Measurements from ENCODE around the gene ZCCHC14. TPM values are rescaled to one million over a fixed set of nuclear protein-coding genes. Genes with fewer than 3 reads are reported as not detected.

ZCCHC14 gene
- total and polyA plus RNA-seq, 2 of the 8 experiments (the other 6 are each of a cell fraction or from before 2014, with no cell fraction given): 8.2 to 28.2 TPM

- POLR2A ChIA-PET (ENCODE audit: partially characterized antibody): no interaction called here
- no peak overlapping the region for H3K4me2 ChIP-seq (ENCODE audit: insufficient read depth in 1 of 2, low read depth in 2 of 2, low read length in 2 of 2)
- no peak for FAIRE-seq
Measured at GRCh38 chr16:87432330-87432915, 60.4 kb downstream of the ZCCHC14 start.

More at GRCh38 chr16:87432330-87432915, 60.4 kb downstream of the ZCCHC14 start:
- no peak for TF ChIP-seq HDAC6 (IDR thresholded peaks at IDR 0.05; ENCODE audit: low read depth, low read length)
- TF ChIP-seq SP2 (IDR thresholded peaks at IDR 0.05; ENCODE audit: low read length): no peak
- TF ChIP-seq TAF1 (IDR thresholded peaks at IDR 0.05; ENCODE audit: low read depth, low read length): no peak
- no peak for TF ChIP-seq TBP (IDR thresholded peaks at IDR 0.05; ENCODE audit: low read depth, low read length)
- TF ChIP-seq CREB1 (IDR thresholded peaks at IDR 0.05): no peak
- TF ChIP-seq ATF3 (IDR thresholded peaks at IDR 0.05; ENCODE audit: insufficient read depth, low read depth, low read length): no peak
- TF ChIP-seq E2F6 (IDR thresholded peaks at IDR 0.05): no peak
- no peak for TF ChIP-seq MAX (IDR thresholded peaks at IDR 0.05)
- no peak for TF ChIP-seq CBX5 (IDR thresholded peaks at IDR 0.05; ENCODE audit: low read depth, low read length)
- no peak overlapping the region for H3K56ac ChIP-seq (replicated peaks; ENCODE audit: insufficient read length, low read depth, low read length)
- H3K4me3 ChIP-seq (ENCODE audit: extremely low read depth in 1 of 4, insufficient read depth in 2 of 4, low read depth in 3 of 4, low read length in 4 of 4): no peak overlapping the region
- H4K8ac ChIP-seq (ENCODE audit: extremely low read depth, insufficient read depth, low read length): no peak overlapping the region
- peaks cover 0 to 9% (median under 1%) of the 10 kb centered on the region in 4 experiments; a peak in 5 of 7 replicates for H3K4me1 ChIP-seq (replicated peaks in 1 of 4; ENCODE audit: control insufficient read depth in 3 of 4, insufficient read depth in 4 of 4, low read length in 3 of 4)
- no peak overlapping the region for H2AK5ac ChIP-seq (ENCODE audit: low read depth, low read length)
- DNase-seq (ENCODE audit: low read depth in 1 of 2, low spot score in 2 of 2): no peak
- no peak overlapping the region for H3K9ac ChIP-seq (replicated peaks in 1 of 4; ENCODE audit: extremely low read depth in 1 of 4, low read depth in 3 of 4, low read length in 3 of 4)
- no peak overlapping the region for H3K4ac ChIP-seq (replicated peaks; ENCODE audit: insufficient read length, low read depth, low read length)
- H4K5ac ChIP-seq (ENCODE audit: insufficient read length, low read depth, low read length): no peak overlapping the region
- no peaks in the 10 kb centered on the region for H3K9me3 ChIP-seq (ENCODE audit: insufficient read depth in 2 of 2, low read depth in 1 of 2, low read length in 1 of 2)
- H2BK15ac ChIP-seq (ENCODE audit: low read length): no peak overlapping the region
- H4K20me1 ChIP-seq (replicated peaks in 1 of 2; ENCODE audit: control insufficient read depth in 1 of 2, insufficient read depth in 2 of 2, low read length in 2 of 2): peaks cover 0 to 3% of the 10 kb centered on the region in 2 experiments
- no peak overlapping the region for H3K18ac ChIP-seq (ENCODE audit: extremely low read depth, low read length)
- WGBS, 2 experiments (ENCODE audit: extremely low coverage in 1 of 2, insufficient coverage in 1 of 2, insufficient read length in 1 of 2, insufficient replicate concordance in 2 of 2, low coverage in 1 of 2, low lambda C conversion rate in 2 of 2, missing lambda C conversion rate in 1 of 2): 95% methylated on average over 14 of the region's 15 CpGs; no CpG with 5 or more reads in 1 of the 2 experiments
- no peaks in the 10 kb centered on the region for H3K27me3 ChIP-seq (replicated peaks in 1 of 4; ENCODE audit: control insufficient read depth in 3 of 4, extremely low read depth in 1 of 4, insufficient read depth in 3 of 4, low read length in 3 of 4)
- H2AFZ ChIP-seq (ENCODE audit: low read length): no peak overlapping the region
- no peaks in the 10 kb centered on the region for H3K23me2 ChIP-seq (ENCODE audit: low read depth, low read length)
- peaks cover 0 to 3% (median 0%) of the 10 kb centered on the region in 4 experiments; a peak in 2 of 8 replicates for H3K36me3 ChIP-seq (ENCODE audit: control insufficient read depth in 2 of 4, insufficient read depth in 4 of 4, low read length in 3 of 4)
- no peak overlapping the region for H2BK5ac ChIP-seq (ENCODE audit: low read depth, low read length)
- H3K79me2 ChIP-seq (ENCODE audit: control insufficient read depth in 1 of 2, insufficient read depth in 2 of 2, low read length in 2 of 2): no peaks in the 10 kb centered on the region; a peak in 1 of 4 replicates
- H3K79me1 ChIP-seq (ENCODE audit: low read depth, low read length): peaks cover 3% of the 10 kb centered on the region; the same call in 1 of the 2 replicates
- H3K14ac ChIP-seq (ENCODE audit: insufficient read length): no peak overlapping the region
- no peak overlapping the region for H3K27ac ChIP-seq (ENCODE audit: low read depth, low read length)
- H3K23ac ChIP-seq (ENCODE audit: insufficient read length): no peak overlapping the region
- H4K91ac ChIP-seq (replicated peaks; ENCODE audit: insufficient read length, low read length): no peak overlapping the region
- H2BK12ac ChIP-seq (ENCODE audit: low read depth, low read length): no peak overlapping the region
- H2BK20ac ChIP-seq (ENCODE audit: low read length): no peak overlapping the region
- CTCF ChIA-PET (ENCODE audit: partially characterized antibody): interaction anchor here (1.0 to 2.0 kb wide), 4 partner anchors 12 to 139 kb away, joined by 3 to 5 read pairs (median 4); no protein-coding TSS in a partner anchor
- no peak overlapping the region for H2BK120ac ChIP-seq (replicated peaks; ENCODE audit: low read depth, low read length)
